Body of pancreas (tissue), 4 donors: ENCODE measurements around the gene AGBL5. TPM values are rescaled to one million over a fixed set of nuclear protein-coding genes. Genes with fewer than 3 reads are reported as not detected.

Experiments
- ATAC-seq: fragments of 150-250 bp; one replicate; pipeline ENCODE4 v1.9.1; 2016
- DNase-seq, 4 donors: peaks; one replicate each; pipeline ENCODE4 v3.0.0-alpha.2; 2019
- H3K27ac ChIP-seq, 4 donors: fragments of 200-600 bp; sonication (generic); 1 replicate in 3 of 4; 2 replicates in 1 of 4; pipeline versions ENCODE4 v1.5.1 to v1.6.1; 2016 to 2019; ENCODE audit warnings: mild to moderate bottlenecking in 1 of 4, mixed read lengths in 1 of 4, moderate library complexity in 1 of 4
- H3K27me3 ChIP-seq, 2 donors: fragments of 200-600 bp; sonication (generic); one replicate each; pipeline ENCODE4 v1.6.0; 2016; ENCODE audit warnings: mild to moderate bottlenecking in 1 of 2
- H3K36me3 ChIP-seq, 2 donors: fragments of 200-600 bp; sonication (generic); replicated peaks in 1 of 2; 2 replicates each; pipeline ENCODE4 v1.5.1; 2016; ENCODE audit warnings: low read depth in 2 of 2; ENCODE audit not compliant: insufficient read depth in 1 of 2
- H3K4me1 ChIP-seq: fragments of 200-600 bp; sonication (generic); one replicate; pipeline ENCODE4 v1.6.0; 2016
- H3K4me3 ChIP-seq, 2 donors: fragments of 200-600 bp; sonication (generic); 1 replicate in 1 of 2; 2 replicates in 1 of 2; pipeline ENCODE4 v1.5.1; 2016 to 2019
- H3K9me3 ChIP-seq, 3 donors: fragments of 200-600 bp; sonication (generic); 1 replicate in 2 of 3; 2 replicates in 1 of 3; pipeline ENCODE4 v1.5.1; 2016
- POLR2A ChIP-seq, 3 donors: fragments of 450-650 bp; IDR thresholded peaks; one replicate each; pipeline ENCODE4 v1.6.1; 2016; ENCODE audit warnings: antibody characterized with exemption in 3 of 3, mild to moderate bottlenecking in 2 of 3
- WGBS, 2 donors: methylation state at CpG; one replicate each; pipeline ENCODE4 v1.1.5; 2017; 5-methylcytosine and 5-hydroxymethylcytosine counted together
- intact Hi-C: fragments of 100-400 bp; cut with DNase I; formaldehyde crosslinking; loops from one replicate; pipeline ENCODE4 v1.15.1; 2023
- total RNA-seq, 2 donors: library from RNA; depleted of rRNA; stranded (reverse); fragments of >200 nt; gene quantifications; one replicate each; pipeline ENCODE4 v1.1.0, GENCODE V29; 2016
- TF ChIP-seq, protein P1 (sequence below), 7 experiments: fragments of 450-650 bp in 4 of 7; fragments of 200-600 bp in 3 of 7; sonication (generic) in 3 of 7; IDR thresholded peaks; one replicate each; pipeline ENCODE4 v1.5.1; 2016 to 2019; ENCODE audit warnings: antibody characterized with exemption in 7 of 7

Gene AGBL5
- total RNA-seq, 2 donors from 2014 or later, result 5.6 to 12.2 TPM

- intact Hi-C loops, result no loop called here
- WGBS, 2 donors, result 63 to 67% methylated on average over 6 of the region's 6 CpGs
- Histone ChIP-seq H3K36me3 (no peaks in the 10 kb centered on the region), H3K27me3 (no peaks in the 10 kb centered on the region), H3K4me3 (no peak overlapping the region), H3K27ac (no peak overlapping the region), H3K9me3 (no peaks in the 10 kb centered on the region), H3K4me1 (peaks cover 13% of the 10 kb centered on the region)
- ATAC-seq (no peak), DNase-seq (no peak)
- TF ChIP-seq, protein P1, sequence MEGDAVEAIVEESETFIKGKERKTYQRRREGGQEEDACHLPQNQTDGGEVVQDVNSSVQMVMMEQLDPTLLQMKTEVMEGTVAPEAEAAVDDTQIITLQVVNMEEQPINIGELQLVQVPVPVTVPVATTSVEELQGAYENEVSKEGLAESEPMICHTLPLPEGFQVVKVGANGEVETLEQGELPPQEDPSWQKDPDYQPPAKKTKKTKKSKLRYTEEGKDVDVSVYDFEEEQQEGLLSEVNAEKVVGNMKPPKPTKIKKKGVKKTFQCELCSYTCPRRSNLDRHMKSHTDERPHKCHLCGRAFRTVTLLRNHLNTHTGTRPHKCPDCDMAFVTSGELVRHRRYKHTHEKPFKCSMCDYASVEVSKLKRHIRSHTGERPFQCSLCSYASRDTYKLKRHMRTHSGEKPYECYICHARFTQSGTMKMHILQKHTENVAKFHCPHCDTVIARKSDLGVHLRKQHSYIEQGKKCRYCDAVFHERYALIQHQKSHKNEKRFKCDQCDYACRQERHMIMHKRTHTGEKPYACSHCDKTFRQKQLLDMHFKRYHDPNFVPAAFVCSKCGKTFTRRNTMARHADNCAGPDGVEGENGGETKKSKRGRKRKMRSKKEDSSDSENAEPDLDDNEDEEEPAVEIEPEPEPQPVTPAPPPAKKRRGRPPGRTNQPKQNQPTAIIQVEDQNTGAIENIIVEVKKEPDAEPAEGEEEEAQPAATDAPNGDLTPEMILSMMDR (IDR thresholded peaks at IDR 0.05), result no peak
- TF ChIP-seq POLR2A (IDR thresholded peaks at IDR 0.05), result no peak
Observed at GRCh38 chr2:27006602-27007415, 44.7 kb upstream of the AGBL5 start.

GRCh38 chr2:27007416-27008374, 43.8 kb upstream of the AGBL5 start:
- WGBS, 2 donors, result 66 to 67% methylated on average over 8 of the region's 8 CpGs
- ATAC-seq (no peak), DNase-seq (no peak)
- peaks cover 10% of the 10 kb centered on the region for H3K4me1 ChIP-seq
- TF ChIP-seq, protein P1 (IDR thresholded peaks at IDR 0.05), result no peak
- TF ChIP-seq POLR2A (IDR thresholded peaks at IDR 0.05), result no peak
- H3K4me3 ChIP-seq, result no peak overlapping the region
- no peaks in the 10 kb centered on the region for H3K36me3 ChIP-seq
- H3K27me3 ChIP-seq, result no peaks in the 10 kb centered on the region
- H3K9me3 ChIP-seq, result no peaks in the 10 kb centered on the region
- intact Hi-C loops, result no loop called here
- no peak overlapping the region for H3K27ac ChIP-seq

DNA sequence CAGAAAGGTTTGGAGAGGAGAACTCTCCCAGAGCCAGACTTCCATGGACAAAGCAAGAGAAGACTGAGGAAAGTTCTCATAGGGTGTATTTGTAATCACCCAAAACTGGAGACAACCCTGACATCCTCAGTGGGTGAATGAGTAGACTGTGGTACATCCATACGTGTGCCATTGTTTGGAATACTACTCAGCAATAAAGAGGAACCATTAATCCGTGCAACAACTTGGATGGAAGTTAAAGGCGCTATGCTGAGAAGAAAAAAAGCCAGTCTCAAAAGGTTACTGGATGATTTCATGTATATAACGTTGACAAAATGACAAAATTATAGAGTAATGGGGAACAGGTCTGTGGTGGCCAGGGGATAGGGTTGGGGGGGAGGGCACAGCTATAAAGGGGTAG, 42.8 kb upstream of the AGBL5 start:
- Histone ChIP-seq H3K36me3 (no peaks in the 10 kb centered on the region), H3K9me3 (no peaks in the 10 kb centered on the region), H3K4me3 (no peak overlapping the region), H3K4me1 (peaks cover 10% of the 10 kb centered on the region), H3K27ac (no peak overlapping the region), H3K27me3 (no peaks in the 10 kb centered on the region)
- intact Hi-C loops, result no loop called here
- no peak for DNase-seq
- 93 to 94% methylated on average over 4 of the region's 4 CpGs for WGBS, 2 donors
- TF ChIP-seq, protein P1 (IDR thresholded peaks at IDR 0.05), result no peak
- TF ChIP-seq POLR2A (IDR thresholded peaks at IDR 0.05), result no peak
- ATAC-seq, result no peak

DNA sequence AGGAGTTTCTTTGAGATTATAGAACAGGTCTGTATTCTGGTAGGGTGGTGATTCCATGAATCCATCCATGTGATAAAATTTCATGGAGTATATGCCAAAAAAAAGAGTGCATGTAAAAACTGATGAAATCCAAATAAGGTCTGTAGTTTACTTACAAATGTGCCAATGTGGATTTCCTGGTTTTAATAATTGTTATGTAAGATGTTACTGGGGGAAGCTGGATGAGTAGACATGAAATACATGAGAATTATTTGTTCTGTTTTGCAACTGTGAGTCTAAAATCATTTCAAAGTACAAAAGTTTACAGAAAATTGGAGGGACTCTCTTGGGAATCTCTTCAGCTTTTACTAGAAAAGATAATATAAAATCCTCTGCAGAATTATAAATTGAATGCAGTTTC, 42.4 kb upstream of the AGBL5 start:
- H3K9me3 ChIP-seq, result no peaks in the 10 kb centered on the region
- no peak for DNase-seq
- no peak overlapping the region for H3K27ac ChIP-seq
- ATAC-seq, result no peak
- H3K4me3 ChIP-seq, result no peak overlapping the region
- intact Hi-C loops, result no loop called here
- no peaks in the 10 kb centered on the region for H3K36me3 ChIP-seq
- TF ChIP-seq POLR2A (IDR thresholded peaks at IDR 0.05), result no peak
- TF ChIP-seq, protein P1 (IDR thresholded peaks at IDR 0.05), result no peak
- no peaks in the 10 kb centered on the region for H3K27me3 ChIP-seq
- H3K4me1 ChIP-seq, result peaks cover 10% of the 10 kb centered on the region
